Occipital lobe (tissue), 2 donors: Measurements from ENCODE around the gene ZNF273. TPM values are rescaled to one million over a fixed set of nuclear protein-coding genes. Genes with fewer than 3 reads are reported as not detected.
A peak's percentile ranks its signal among the peaks of the same experiment; 100 is the strongest.
"Not testable (repeated sequence)": the region's sequence is repeated elsewhere in the genome, so short reads cannot be mapped to it uniquely, and the experiment has no call there.

Source experiments
- DNase-seq: peaks from one replicate; lab custom pipeline; 2025; lab: John Stamatoyannopoulos, UW
- total RNA-seq: library from RNA; depleted of rRNA; stranded (reverse); fragments of >200 nt; gene quantifications from one replicate; pipeline ENCODE4 v1.2.3, GENCODE V29; 2014

Gene ZNF273
- total RNA-seq, 1 donor from 2014 or later = 43.8 TPM

DNA sequence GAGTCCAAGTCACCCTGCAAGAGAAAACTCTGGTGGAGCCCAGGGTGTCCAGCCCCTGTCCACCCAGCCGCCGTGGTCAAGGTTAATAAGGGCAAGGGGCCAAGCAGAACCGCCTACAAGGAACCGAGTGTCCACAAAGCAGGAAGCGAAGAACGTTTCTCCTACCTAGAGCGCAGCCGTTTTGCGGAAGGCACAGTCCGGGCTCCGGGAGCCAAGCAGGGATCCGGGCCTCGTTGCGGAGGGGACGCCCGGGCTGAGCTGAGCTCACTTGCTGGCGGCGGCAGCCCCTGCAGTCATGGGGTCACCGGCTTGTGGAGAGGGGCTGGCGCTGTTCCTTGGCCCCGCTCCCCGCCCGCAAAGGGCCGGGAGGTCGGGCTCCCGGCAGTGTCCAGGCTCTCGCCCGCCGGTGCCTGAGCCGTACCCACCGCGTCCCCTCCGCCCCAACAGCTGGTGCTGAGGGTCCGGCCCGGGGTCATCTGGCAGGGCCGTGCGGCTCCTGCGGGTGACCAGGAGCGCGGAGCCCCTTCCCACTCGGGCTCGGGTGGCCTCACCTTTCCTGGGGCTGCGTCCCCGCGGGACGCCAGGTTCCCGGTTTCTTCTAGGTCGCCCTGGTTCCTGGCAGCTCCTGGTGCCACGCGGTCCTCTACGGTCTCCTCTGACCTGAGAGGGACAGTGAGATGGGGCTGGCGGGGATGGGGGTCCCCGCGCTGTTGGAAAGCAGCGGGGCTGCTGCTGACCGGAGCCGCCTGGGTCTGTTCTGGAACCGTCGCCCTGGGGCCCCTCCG lies 14.0 kb upstream of the ZNF273 start:
- no peak for DNase-seq

- no peak for DNase-seq
Observed at GRCh38 chr7:64889686-64890162, 13.3 kb upstream of the ZNF273 start.

- DNase-seq = not testable (repeated sequence)
Observed at GRCh38 chr7:64890273-64890672, 12.8 kb upstream of the ZNF273 start.

DNA sequence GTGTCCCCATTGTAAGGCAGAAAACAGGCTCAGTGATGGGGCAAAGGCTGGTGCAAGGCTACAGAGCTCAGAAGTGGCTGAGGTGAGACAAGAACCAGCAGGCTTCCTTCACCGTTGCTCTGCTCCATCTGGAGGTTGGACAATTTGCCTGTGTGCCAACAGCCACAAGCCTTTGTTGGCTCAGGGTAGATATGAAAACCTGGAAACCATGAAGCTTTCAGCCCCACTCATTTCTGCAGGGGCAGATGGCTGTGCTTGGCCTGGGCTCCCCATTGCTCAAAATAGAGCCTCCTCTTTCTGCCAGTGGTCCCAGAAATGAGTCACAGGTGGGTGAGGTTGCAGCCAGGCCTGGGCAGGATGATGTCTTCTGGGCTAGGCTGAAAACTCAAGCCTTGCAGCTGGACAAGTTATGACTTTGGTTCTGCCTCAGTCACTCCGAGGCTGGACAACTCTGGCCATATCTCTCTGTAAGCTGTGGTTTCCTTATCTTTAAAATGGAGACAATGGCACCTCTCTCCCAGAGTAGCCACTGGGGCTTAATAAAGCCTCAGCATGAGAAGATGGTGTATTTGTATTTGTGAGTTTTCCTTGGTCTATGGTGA lies 12.2 kb upstream of the ZNF273 start:
- peak; percentile 60 for DNase-seq

- peak; percentile 36 for DNase-seq
Observed at GRCh38 chr7:64891363-64892081, 11.6 kb upstream of the ZNF273 start.

GRCh38 chr7:64892116-64892515 lies 11.0 kb upstream of the ZNF273 start:
- DNase-seq = no peak

DNA sequence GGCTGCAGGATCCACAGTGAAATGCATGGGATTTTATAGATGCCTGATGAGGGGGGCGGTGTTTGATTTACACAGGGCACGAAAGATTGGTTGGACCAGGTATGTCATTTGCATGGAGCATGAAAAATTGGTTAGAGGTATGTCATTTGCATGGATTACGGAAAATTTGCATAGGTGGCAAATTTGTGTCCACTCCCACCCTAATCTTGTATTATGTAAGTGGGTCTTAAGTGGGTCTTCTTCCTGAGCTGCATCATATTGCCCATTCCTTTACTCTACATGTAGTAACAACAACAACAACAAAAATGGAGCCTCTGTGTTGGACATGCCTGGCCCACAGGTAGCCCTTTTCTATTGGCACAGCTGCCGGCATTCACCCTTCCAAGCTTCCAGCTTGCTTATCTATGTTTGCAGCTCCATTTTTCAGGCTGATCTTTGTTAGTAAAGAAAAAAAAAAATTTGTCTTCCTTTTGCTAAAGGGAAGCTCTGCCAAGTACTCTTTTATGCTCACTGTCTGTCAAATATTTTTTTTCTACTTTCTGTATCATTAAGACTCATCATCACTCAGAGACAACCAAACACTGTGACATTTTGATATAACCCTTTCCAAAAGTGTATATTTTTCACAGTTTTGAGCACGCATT lies 10.3 kb upstream of the ZNF273 start:
- no peak for DNase-seq

GRCh38 chr7:64893401-64893800 lies 9.7 kb upstream of the ZNF273 start:
- DNase-seq = no peak

- not testable (repeated sequence) for DNase-seq
Observed at GRCh38 chr7:64902461-64902805, 640 bp upstream of the ZNF273 start.

GRCh38 chr7:64904008-64904407 lies 935 bp downstream of the ZNF273 start:
- DNase-seq = no peak

DNA sequence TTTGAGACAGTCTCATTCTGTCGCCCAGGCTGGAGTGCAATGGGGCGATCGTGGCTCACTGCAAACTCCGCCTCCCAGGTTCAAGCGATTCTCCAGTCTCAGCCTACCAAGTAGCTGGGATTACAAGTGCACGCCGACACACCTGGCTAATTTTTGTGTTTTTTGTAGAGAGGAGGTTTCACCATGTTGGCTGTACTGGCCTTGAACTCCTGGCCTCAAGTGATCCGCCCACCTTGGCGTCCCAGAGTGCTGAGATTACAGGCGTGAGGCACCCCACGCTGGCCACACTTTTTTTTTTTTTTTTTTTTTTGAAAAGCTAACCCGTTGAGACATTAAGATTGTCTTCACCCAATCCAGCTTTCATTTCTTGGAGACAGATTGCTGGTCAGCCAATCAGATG lies 2.1 kb downstream of the ZNF273 start:
- no peak for DNase-seq

DNA sequence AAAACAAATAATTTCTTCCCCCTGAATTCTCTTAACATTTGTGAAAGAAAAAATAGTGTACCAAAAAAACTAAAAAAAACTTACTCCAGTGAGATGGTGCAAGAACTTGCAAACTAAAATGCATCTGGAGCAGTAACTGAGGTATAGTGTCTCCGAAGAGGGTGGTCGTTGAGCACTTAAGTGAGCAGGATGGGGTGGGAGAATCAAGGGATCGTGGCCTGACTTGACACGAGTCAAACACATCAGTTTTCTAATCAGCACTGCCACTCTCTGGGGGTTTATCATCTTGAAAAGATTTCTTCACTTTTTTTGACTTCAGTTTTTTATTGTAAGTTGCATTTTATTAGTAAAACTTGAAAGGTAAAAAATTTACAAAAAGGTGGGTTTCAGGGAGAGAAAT lies 2.5 kb downstream of the ZNF273 start:
- DNase-seq = no peak

DNA sequence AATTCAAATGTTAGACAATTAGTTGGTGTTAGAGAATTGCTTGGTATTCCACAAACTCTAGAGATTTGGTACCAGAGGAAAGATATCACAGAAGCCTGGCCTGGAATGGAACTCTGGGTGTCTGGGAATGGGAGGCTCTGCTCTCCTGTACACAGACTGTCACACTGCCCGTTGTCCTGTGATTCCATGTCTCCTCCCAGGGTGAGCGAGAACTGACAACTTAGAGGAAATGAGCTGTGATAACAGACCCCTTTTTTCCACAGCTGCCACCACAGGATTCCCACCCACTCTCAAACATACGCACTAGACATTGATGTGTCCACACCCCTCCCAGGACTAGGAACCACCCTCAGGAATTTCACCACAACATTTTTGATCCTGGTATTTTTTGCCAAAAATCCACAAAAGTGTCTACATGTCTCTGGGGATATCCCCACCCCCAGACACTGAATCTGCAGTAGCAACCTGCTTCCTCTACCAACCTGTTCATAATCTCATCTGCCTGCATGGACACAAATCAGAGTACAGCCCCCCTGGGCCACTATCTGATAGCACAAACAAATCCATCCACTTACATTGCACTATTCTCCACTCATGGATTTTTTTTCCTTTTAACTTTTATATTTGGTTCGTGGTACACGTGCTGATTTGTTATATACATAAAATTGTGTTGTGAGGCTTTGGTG lies 4.7 kb downstream of the ZNF273 start:
- no peak for DNase-seq

DNA sequence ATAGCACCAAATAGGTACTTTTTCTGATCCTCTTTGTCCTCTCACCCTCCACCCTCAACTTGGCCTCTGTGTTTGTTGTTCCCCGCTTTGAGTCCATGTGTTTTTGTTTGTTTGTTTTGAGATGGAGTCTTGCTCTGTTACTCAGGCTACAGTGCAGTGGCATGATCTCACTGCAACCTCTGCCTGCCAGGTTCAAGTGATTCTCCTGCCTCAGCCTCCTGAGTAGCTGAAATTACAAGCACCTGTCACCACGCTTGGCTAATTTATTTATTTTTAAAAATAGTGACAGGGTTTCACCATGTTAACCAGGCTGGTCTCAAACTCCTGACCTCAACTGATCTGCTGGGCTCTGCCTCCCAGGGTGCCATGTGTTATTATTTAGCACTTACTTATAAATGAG lies 5.3 kb downstream of the ZNF273 start:
- no peak for DNase-seq

DNA sequence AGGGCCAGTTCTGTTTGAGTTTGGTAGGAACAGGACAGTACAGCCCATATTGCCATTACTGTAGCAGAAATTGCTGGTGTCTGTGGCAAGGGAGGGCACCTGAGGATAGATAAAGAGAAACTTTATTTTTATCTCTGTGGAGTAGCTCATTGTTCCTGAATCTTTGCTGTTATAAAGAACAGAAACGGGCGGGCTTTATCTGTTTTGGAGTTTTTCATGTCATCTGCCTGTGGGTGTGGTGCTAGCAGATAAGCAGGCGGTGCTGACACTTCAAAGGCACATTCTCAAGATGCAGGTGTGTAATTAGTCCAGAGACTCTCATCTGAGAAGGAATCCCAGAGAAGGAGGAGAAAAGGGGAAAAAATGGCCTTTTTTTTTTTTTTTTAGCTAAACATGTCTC lies 11.5 kb downstream of the ZNF273 start:
- no peak for DNase-seq

DNA sequence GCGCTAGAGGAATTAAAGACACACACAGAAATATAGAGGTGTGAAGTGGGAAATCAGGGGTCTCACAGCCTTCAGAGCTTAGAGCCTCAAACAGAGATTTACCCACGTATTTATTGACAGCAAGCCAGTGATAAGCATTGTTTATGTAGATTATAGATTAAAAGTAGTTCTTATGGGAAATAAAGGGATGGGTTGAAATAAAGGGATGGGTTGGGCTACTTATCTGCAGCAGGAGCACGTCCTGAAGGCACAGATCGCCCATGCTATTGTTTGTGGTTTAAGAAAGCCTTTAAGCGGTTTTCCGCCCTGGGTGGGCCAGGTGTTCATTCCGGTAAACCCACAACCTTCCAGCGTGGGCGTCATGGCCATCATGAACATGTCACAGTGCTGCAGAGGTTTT lies 12.2 kb downstream of the ZNF273 start:
- DNase-seq = not testable (repeated sequence)

GRCh38 chr7:64928252-64929187 lies 25.4 kb downstream of the ZNF273 start:
- not testable (repeated sequence) for DNase-seq

DNA sequence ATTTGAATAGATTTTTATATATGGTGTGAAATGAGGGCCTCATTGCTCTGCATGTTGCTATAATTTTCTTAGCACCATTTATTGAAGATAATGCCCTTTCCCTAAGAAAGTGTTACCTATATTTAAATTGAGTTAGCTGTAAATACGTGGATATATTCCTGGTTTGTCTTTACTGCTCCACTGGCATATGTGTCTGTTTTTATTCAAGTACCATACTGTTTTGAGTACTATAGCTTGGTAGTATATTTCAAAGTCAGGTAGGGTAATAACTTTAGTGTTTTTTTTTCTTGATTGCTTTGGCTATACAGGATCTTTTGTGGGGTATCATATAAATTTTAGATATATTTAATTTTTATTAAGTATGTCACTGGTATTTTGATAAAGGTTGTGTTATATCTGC lies 31.4 kb downstream of the ZNF273 start:
- no peak for DNase-seq

GRCh38 chr7:64938540-64938939 lies 35.5 kb downstream of the ZNF273 start:
- DNase-seq = no peak

- DNase-seq = not testable (repeated sequence)
Observed at GRCh38 chr7:64940021-64940420, 36.9 kb downstream of the ZNF273 start.
